ENCODE results near the gene FOXRED2. TPM values are rescaled to one million over a fixed set of nuclear protein-coding genes. Genes with fewer than 3 reads are reported as not detected.

FOXRED2 gene

DNA sequence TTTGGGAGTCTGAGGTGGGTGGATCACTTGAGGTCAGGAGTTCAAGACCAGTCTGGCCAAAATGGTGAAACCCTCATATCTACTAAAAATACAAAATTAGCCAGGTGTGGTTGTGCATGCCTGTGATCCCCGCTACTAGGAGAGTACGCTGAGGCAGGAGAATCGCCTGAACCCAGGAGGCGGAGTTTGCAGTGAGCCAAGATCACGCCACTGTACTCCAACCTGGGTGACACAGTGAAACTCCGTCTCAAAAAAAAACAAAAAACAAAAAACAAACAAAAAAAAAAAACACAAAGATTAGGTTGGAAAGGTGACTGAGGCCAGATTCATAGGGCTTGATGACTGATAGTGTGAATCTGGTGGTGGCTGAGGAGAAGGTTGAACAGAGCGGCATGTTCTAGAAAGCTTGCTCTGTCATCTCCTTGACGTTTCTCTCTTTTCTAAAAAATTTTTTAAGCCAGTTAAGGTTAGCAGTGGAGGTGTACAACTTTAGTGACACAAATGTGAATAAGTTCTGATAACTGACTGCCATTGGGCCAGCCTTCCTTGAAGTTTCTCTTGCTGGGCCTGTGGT, 66.3 kb downstream of the FOXRED2 start:
- 97% methylated on average over 7 of the region's 8 CpGs for WGBS

DNA sequence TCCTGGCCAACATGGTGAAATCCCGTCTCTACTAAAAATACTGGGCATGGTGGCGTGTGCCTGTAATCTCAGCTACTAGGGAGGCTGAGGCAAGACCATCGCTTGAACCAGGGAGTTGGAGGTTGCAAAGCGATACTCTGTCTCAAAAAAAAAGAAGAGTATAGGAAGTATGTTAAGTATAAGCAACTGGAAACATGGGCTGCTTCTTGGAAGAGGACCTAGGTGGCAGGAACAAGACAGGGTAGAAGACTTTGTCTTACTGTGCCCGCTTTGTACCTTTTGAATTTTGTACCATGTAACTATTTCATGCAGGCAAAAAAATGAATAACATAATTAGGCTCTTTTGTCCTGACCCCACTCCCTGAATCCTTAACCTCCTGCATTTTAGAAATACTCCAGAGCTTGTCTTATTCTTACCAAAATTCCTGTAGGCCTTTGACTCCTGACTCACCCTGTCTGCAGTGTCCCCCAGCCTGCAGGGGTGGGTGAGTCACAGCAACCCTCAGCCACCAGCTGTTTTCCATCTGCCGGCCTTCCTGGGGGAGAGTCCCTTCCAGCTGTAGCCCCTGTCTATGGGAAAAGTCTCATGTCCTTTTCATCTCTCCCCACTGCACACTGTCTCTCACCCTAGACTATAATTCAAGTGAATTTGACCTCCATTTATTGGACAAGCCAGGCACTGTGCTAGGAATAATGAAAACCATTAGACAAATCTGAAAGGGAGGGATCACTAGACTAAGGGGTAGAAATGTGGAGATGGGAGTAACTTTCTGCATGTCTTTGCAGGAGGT, 67.2 kb downstream of the FOXRED2 start:
- 41% methylated on average over 6 of the region's 6 CpGs for WGBS
- H3K36me3 ChIP-seq (ENCODE audit: control insufficient read depth in 1 of 2, insufficient read depth in 2 of 2, low read depth in 1 of 2, low read length in 2 of 2): no peaks in the 10 kb centered on the region
- H3K4me3 ChIP-seq (ENCODE audit: insufficient read depth in 1 of 2, low read depth in 1 of 2, low read length in 2 of 2): peak overlapping the region in 1 of 2 experiments; percentile 25
- H4K8ac ChIP-seq (ENCODE audit: low read length): no peak overlapping the region
- peak overlapping the region in 1 of 2 experiments; percentile 34 for H3K4ac ChIP-seq (ENCODE audit: low read depth in 1 of 2, low read length in 2 of 2)
- peak overlapping the region; percentile 66 for H2AK5ac ChIP-seq (ENCODE audit: low read length, severe bottlenecking)
- no peaks in the 10 kb centered on the region for H3K27me3 ChIP-seq (ENCODE audit: control insufficient read depth in 1 of 2, insufficient read depth in 1 of 2, low read length in 2 of 2)
- no peak overlapping the region for H3K14ac ChIP-seq (ENCODE audit: low read length in 2 of 2)
- H2AFZ ChIP-seq (ENCODE audit: low read depth, low read length): no peak overlapping the region
- no peak overlapping the region for H4K91ac ChIP-seq (ENCODE audit: low read length)
- peak overlapping the region; percentile 86 for H2BK5ac ChIP-seq (ENCODE audit: low read depth, low read length, poor library complexity, severe bottlenecking)
- peak overlapping the region; percentile 28 to 58 for H3K18ac ChIP-seq (ENCODE audit: low read depth in 1 of 2, low read length in 2 of 2)
- no peak overlapping the region for H2BK15ac ChIP-seq (ENCODE audit: low read depth, poor library complexity, severe bottlenecking)
- H3K27ac ChIP-seq (ENCODE audit: low read length, poor library complexity, severe bottlenecking): peak overlapping the region; percentile 89
- H3K4me1 ChIP-seq (ENCODE audit: control insufficient read depth, insufficient read depth, low read depth, low read length): peaks cover 33% of the 10 kb centered on the region
- H3K9me3 ChIP-seq (ENCODE audit: control insufficient read depth, low read length): no peaks in the 10 kb centered on the region
- H2BK12ac ChIP-seq (ENCODE audit: low read length in 2 of 2): peak overlapping the region; percentile 65 to 81
- peak overlapping the region; percentile 35 for H3K9ac ChIP-seq (ENCODE audit: low read length)
- DNase-seq: peak; percentile 98
- H2BK120ac ChIP-seq (ENCODE audit: low read depth, low read length): no peak overlapping the region
- peaks cover 2% of the 10 kb centered on the region for H3K79me1 ChIP-seq (replicated peaks; ENCODE audit: low read length, poor library complexity, severe bottlenecking)
- no peak overlapping the region for H3K4me2 ChIP-seq (ENCODE audit: low read length, poor library complexity, severe bottlenecking)
- H3K23ac ChIP-seq (ENCODE audit: low read length in 2 of 2): no peak overlapping the region

More for the DNA sequence above, 66.3 kb downstream of the FOXRED2 start:
- Histone ChIP-seq H4K8ac (ENCODE audit: low read length) (no peak overlapping the region), H3K4me2 (ENCODE audit: low read length, poor library complexity, severe bottlenecking) (no peak overlapping the region), H2BK15ac (ENCODE audit: low read depth, poor library complexity, severe bottlenecking) (no peak overlapping the region), H3K27ac (ENCODE audit: low read length, poor library complexity, severe bottlenecking) (peak overlapping the region; percentile 89), H2BK12ac (ENCODE audit: low read length in 2 of 2) (peak overlapping the region; percentile 65 to 81), H3K79me1 (replicated peaks; ENCODE audit: low read length, poor library complexity, severe bottlenecking) (peaks cover 2% of the 10 kb centered on the region), H3K14ac (ENCODE audit: low read length in 2 of 2) (no peak overlapping the region), H3K23ac (ENCODE audit: low read length in 2 of 2) (no peak overlapping the region), H2AFZ (ENCODE audit: low read depth, low read length) (no peak overlapping the region), H3K4me1 (ENCODE audit: control insufficient read depth, insufficient read depth, low read depth, low read length) (peaks cover 29% of the 10 kb centered on the region), H3K27me3 (ENCODE audit: control insufficient read depth in 1 of 2, insufficient read depth in 1 of 2, low read length in 2 of 2) (no peaks in the 10 kb centered on the region), H3K4me3 (ENCODE audit: insufficient read depth in 1 of 2, low read depth in 1 of 2, low read length in 2 of 2) (no peak overlapping the region), H2BK120ac (ENCODE audit: low read depth, low read length) (no peak overlapping the region), H3K9me3 (ENCODE audit: control insufficient read depth, low read length) (no peaks in the 10 kb centered on the region), H2BK5ac (ENCODE audit: low read depth, low read length, poor library complexity, severe bottlenecking) (no peak overlapping the region), H2AK5ac (ENCODE audit: low read length, severe bottlenecking) (peak overlapping the region; percentile 72), H4K91ac (ENCODE audit: low read length) (no peak overlapping the region), H3K9ac (ENCODE audit: low read length) (no peak overlapping the region), H3K18ac (ENCODE audit: low read depth in 1 of 2, low read length in 2 of 2) (peak overlapping the region; percentile 34 to 58), H3K36me3 (ENCODE audit: control insufficient read depth in 1 of 2, insufficient read depth in 2 of 2, low read depth in 1 of 2, low read length in 2 of 2) (no peaks in the 10 kb centered on the region), H3K4ac (ENCODE audit: low read depth in 1 of 2, low read length in 2 of 2) (peak overlapping the region in 1 of 2 experiments; percentile 34)
- DNase-seq: no peak

Small RNA genes lying within 50 kb of the gene (small RNA-seq; reads per million reads assigned to genes)
- gene RF00019 (ENCODE audit: low read depth): not detected

Data from mesenchymal stem cell (in vitro differentiated cells and primary cell).